ENCODE data around the gene UNKL.

DNA sequence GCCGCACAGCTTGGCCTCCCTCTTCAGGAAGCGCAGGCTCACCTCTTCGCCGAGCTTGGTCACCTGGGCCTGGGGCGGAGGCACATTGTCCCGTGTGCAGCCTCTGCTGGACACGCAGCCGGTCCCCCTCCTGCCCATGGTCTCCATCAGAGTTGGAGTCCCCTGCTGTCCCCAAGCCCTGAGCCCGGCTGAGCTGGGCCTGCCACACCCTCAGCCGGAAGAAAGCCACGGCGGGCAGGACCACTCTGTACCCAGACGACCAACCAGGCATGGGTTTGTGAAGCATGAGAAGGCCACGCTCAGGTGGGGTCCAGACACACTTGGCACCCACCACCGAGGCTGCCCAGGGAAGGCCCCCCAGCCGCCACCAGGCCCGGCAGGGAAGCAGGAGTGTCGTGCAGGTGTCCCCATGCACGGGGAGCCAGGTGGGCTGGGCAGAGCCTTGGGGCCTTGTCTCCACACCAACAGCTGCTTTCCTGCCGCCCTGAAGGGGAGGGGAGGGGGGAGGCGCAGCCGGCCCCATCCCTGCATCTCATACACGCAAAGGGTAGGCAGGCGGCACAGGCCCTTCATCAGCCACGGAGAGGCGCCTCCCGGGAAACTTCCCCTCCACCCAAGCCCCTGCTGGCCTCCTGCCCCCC, 24.7 kb upstream of the UNKL start:
- TF ChIP-seq POLR2A (IDR thresholded peaks at IDR 0.05; ENCODE audit: low read length): no peak
- TF ChIP-seq GATA1 (IDR thresholded peaks at IDR 0.05; ENCODE audit: low read depth, low read length): no peak
